ENCODE results near the gene RFNG. TPM values are rescaled to one million over a fixed set of nuclear protein-coding genes. Genes with fewer than 3 reads are reported as not detected.

Gene RFNG
- total and polyA plus RNA-seq, 2 of the 13 experiments (the other 11 are each of a cell fraction or from before 2014, with no cell fraction given) = 61.4 to 64.0 TPM

- TF ChIP-seq ZNF704 (CRISPR knock-in tag; IDR thresholded peaks at IDR 0.05; ENCODE audit: borderline replicate concordance) (peak; percentile 75; the same call in 1 of the 2 replicates), POLR2AphosphoS2 (IDR thresholded peaks at IDR 0.05; ENCODE audit: low read depth, low read length) (no peak), ZNF263 (CRISPR knock-in tag; IDR thresholded peaks at IDR 0.05) (peak; percentile 50; the same call in 1 of the 2 replicates), KMT2B (CRISPR knock-in tag; IDR thresholded peaks at IDR 0.05) (peak; percentile 6; the same call in 1 of the 2 replicates), SNAI1 (CRISPR knock-in tag; IDR thresholded peaks at IDR 0.05; ENCODE audit: borderline replicate concordance) (no peak), DNMT3B (CRISPR knock-in tag; conservative IDR thresholded peaks at IDR 0.05) (0 out of 2 replicates have a peak, but pooled peaks have one; percentile 14), ARNT2 (CRISPR knock-in tag; IDR thresholded peaks at IDR 0.05; ENCODE audit: low read depth) (peak; percentile 75), UBTF (CRISPR knock-in tag; IDR thresholded peaks at IDR 0.05) (peak; percentile 78), PCBP1 (IDR thresholded peaks at IDR 0.05; ENCODE audit: borderline replicate concordance, low read depth, low read length) (peak; percentile 77; the same call in 1 of the 2 replicates), MLXIP (CRISPR knock-in tag; IDR thresholded peaks at IDR 0.05; ENCODE audit: borderline replicate concordance) (peak; percentile 28; the same call in 1 of the 2 replicates), IRF9 (CRISPR knock-in tag; IDR thresholded peaks at IDR 0.05; ENCODE audit: borderline replicate concordance) (peak; percentile 63; the same call in 1 of the 2 replicates), GABPA (IDR thresholded peaks at IDR 0.05; ENCODE audit: low read depth, low read length) (no peak), GABPA (CRISPR knock-in tag; IDR thresholded peaks at IDR 0.05; ENCODE audit: low read depth) (peak; percentile 73), NFE2L1 (CRISPR knock-in tag; IDR thresholded peaks at IDR 0.05; ENCODE audit: borderline replicate concordance) (peak; percentile 77; the same call in 1 of the 2 replicates), ZBTB26 (CRISPR knock-in tag; IDR thresholded peaks at IDR 0.05; ENCODE audit: borderline replicate concordance) (peak; percentile 57; the same call in 1 of the 2 replicates), IRF1 (CRISPR knock-in tag; IDR thresholded peaks at IDR 0.05; ENCODE audit: low read depth) (0 out of 2 replicates have a peak, but pooled peaks have one; percentile 81), REPIN1 (CRISPR knock-in tag; IDR thresholded peaks at IDR 0.05; ENCODE audit: borderline replicate concordance, low read depth) (peak; percentile 66; the same call in 1 of the 2 replicates)
Measured at GRCh38 chr17:82022310-82022980, 29.2 kb downstream of the RFNG start, which contains the start of gene CENPX (continued).
